Measurements from ENCODE around the gene JAZF1. TPM values are rescaled to one million over a fixed set of nuclear protein-coding genes. Genes with fewer than 3 reads are reported as not detected.

Gene JAZF1
- total RNA-seq, 1 experiment from 2014 or later, result 9.1 TPM

GRCh38 chr7:28136885-28137284, 43.7 kb downstream of the JAZF1 start:
- H3K9me3 ChIP-seq (ENCODE audit: control insufficient read depth, low read depth, low read length), result no peaks in the 10 kb centered on the region
- Mint-ChIP-seq H3K4me1 (peaks cover 7 to 12% of the 10 kb centered on the region in 2 experiments), H3K27ac (no peak overlapping the region; a peak in 2 of 7 replicates), H3K9me3 (no peaks in the 10 kb centered on the region), H3K27me3 (ENCODE audit: low read depth) (no peaks in the 10 kb centered on the region), H3K4me3 (no peak overlapping the region), H3K36me3 (ENCODE audit: insufficient read depth in 1 of 3, low read depth in 3 of 3) (no peaks in the 10 kb centered on the region)
- no peak overlapping the region for H3K18ac ChIP-seq (ENCODE audit: insufficient read length, low read depth, low read length)
- no peaks in the 10 kb centered on the region for H4K20me1 ChIP-seq (ENCODE audit: control insufficient read depth, insufficient read depth, insufficient read length)
- no peaks in the 10 kb centered on the region for H3K79me1 ChIP-seq (ENCODE audit: insufficient read depth, low read depth, low read length, poor library complexity, severe bottlenecking)
- H3K27ac ChIP-seq (ENCODE audit: insufficient read length, low read depth, low read length), result no peak overlapping the region
- H2BK20ac ChIP-seq (ENCODE audit: low read depth, low read length, poor library complexity, severe bottlenecking), result no peak overlapping the region
- H3K4me1 ChIP-seq (ENCODE audit: insufficient read depth, low read length), result no peaks in the 10 kb centered on the region; the same call in 1 of the 2 replicates
- TF ChIP-seq, protein P1, sequence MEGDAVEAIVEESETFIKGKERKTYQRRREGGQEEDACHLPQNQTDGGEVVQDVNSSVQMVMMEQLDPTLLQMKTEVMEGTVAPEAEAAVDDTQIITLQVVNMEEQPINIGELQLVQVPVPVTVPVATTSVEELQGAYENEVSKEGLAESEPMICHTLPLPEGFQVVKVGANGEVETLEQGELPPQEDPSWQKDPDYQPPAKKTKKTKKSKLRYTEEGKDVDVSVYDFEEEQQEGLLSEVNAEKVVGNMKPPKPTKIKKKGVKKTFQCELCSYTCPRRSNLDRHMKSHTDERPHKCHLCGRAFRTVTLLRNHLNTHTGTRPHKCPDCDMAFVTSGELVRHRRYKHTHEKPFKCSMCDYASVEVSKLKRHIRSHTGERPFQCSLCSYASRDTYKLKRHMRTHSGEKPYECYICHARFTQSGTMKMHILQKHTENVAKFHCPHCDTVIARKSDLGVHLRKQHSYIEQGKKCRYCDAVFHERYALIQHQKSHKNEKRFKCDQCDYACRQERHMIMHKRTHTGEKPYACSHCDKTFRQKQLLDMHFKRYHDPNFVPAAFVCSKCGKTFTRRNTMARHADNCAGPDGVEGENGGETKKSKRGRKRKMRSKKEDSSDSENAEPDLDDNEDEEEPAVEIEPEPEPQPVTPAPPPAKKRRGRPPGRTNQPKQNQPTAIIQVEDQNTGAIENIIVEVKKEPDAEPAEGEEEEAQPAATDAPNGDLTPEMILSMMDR (conservative IDR thresholded peaks at IDR 0.05), result no peak
- H3K23me2 ChIP-seq (ENCODE audit: insufficient read length, low read depth, low read length, poor library complexity, severe bottlenecking), result no peaks in the 10 kb centered on the region
- no peak overlapping the region for H3K23ac ChIP-seq (ENCODE audit: insufficient read length, low read depth, low read length)
- H3K27me3 ChIP-seq (ENCODE audit: insufficient read depth, low read length), result no peaks in the 10 kb centered on the region
- no peak overlapping the region for H2BK12ac ChIP-seq (ENCODE audit: insufficient read length, low read depth, low read length)
- no peak overlapping the region for H2BK15ac ChIP-seq (ENCODE audit: low read depth, low read length)
- no peak overlapping the region for H4K5ac ChIP-seq (ENCODE audit: insufficient read length, low read depth, low read length)
- H2AK5ac ChIP-seq (ENCODE audit: insufficient read length, low read length), result no peak overlapping the region
- no peak overlapping the region for H3K4me2 ChIP-seq (ENCODE audit: insufficient read depth, insufficient read length, low read length)
- H3K56ac ChIP-seq (ENCODE audit: insufficient read length, low read depth, low read length), result no peak overlapping the region
- H2AFZ ChIP-seq (ENCODE audit: low read length), result no peak overlapping the region
- H4K91ac ChIP-seq (ENCODE audit: insufficient read length, low read depth, low read length), result no peak overlapping the region
- no peak overlapping the region for H3K4ac ChIP-seq (ENCODE audit: low read depth, low read length)
- no peaks in the 10 kb centered on the region for H3K79me2 ChIP-seq (ENCODE audit: insufficient read depth, low read length)
- no peak overlapping the region for H2BK120ac ChIP-seq (ENCODE audit: low read depth, low read length, poor library complexity, severe bottlenecking)
- DNase-seq, result no peak
- no peak overlapping the region for H4K8ac ChIP-seq (replicated peaks; ENCODE audit: insufficient read length, low read depth, low read length)
- no peak overlapping the region for H2BK5ac ChIP-seq (ENCODE audit: insufficient read length, low read length)
- WGBS (ENCODE audit: extremely low coverage, insufficient read length, low lambda C conversion rate), result no CpG with 5 or more reads among the region's 8 CpGs
- H3T11ph ChIP-seq (ENCODE audit: low read length), result no peak overlapping the region
- no peak overlapping the region for H3K14ac ChIP-seq (ENCODE audit: insufficient read depth, low read length)
- H3K9ac ChIP-seq (ENCODE audit: extremely low read depth, insufficient read length, low read length), result no peak overlapping the region
